DMS79 treated with DMSO at 0.1 percent for 48 hours (cell line): ENCODE measurements around the gene IL7R.
"Not testable (repeated sequence)": the region's sequence is repeated elsewhere in the genome, so short reads cannot be mapped to it uniquely, and the experiment has no call there.

ENCODE experiments used
- DNase-seq: peaks from one replicate; lab custom pipeline; 2025; lab: John Stamatoyannopoulos, UW

IL7R gene

DNA sequence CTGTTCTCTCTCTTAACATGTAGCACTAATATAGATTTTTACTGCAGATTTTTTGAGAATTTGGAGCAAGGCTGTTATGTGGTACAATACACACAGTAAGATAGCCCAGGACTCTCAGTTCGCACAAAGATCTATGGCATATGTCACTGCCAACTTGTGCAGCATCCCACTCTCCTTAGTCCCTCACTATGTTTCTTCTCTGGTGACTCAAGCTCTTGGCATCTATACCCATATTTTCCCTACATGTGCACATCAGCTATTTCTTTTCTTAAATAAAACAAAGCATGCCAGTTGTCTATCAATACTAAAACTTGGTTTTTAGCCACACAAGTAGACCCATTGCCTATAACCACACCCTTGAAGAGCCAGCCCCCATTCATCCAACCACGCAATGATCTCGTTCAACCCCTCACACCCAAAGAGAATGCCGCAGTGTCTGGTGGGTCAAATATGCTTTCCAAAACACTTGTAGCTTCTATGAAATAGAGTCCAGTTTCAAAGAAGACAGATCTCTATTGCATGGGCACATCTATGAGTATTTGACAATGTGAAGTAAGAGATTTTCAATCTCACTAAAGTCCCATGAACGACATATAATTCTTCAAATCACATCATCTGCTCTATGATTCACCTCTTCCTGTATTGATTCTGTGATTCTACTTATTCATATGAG, 18.2 kb upstream of the IL7R start:
- DNase-seq: no peak

DNA sequence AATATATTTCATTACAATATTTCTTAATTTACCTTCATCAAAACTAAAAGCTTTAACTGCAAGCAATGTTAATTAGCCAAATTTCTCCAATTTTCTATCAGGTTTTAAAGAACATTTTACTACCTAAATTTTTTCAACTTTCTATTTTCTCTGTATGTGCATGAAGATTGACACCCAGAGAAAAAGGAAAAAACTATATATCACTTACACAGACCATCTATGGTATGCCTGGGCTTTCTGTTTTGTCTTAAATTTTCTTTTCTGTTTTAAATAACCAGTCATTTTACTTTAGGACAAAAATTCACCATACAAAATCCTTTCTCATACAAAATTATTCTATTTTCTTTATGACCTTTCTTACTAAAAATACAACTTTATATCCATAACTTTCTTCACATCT, 13.8 kb upstream of the IL7R start:
- DNase-seq: no peak

DNA sequence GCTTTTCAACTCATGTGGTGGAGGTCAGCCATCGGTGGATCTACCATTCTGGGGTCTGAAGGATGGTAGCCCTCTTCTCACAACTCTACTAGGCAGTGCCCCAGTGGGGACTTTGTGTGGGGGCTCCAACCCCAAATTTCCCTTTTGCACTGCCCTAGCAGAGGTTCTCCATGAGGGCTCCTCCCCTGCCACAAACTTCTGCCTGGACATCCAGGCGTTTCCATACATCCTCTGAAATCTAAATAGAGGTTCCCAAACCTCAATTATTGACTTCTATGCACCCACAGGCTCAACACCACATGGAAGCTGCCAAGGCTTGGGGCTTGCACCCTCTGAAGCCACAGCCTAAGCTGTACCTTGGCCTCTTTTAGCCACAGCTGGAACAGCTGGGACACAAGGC, 11.2 kb upstream of the IL7R start:
- DNase-seq: not testable (repeated sequence)

DNA sequence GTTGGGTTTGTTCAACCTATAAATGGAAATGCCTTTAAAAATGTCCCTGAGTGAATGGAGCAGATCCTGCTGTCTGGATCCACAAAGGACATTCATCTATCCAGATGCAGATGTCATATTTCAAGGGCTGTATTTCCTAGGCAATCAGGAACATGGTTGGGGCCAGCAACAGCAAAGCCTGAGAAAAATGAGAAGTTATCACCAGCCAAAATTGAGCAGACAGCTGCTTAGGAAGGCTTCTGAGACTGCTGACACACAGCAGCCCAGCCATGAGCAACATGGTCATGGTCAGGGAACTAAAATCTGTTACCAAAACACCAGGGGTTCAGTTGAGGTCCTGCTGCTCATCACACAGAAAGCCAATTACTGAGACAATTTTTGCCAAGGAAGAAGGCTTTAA, 9.2 kb upstream of the IL7R start:
- no peak for DNase-seq

DNA sequence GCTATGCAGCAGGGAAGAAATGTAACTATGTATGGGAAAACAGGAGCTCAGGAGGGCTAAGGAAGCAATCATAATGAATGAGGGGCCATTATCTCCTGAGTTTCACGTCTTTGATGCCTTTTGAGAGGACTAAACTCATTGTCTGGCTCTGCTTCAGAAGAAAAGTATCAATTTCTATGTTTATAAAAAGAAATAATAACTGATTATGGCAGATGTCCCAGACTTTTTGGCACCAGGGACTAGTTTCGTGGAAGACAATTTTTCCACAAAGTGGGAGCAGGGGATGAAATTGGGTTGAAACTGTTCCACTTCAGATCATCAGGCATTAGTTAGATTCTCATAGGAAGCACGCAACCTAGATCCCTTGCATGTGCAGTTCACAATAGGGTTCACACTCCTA, 8.7 kb upstream of the IL7R start:
- no peak for DNase-seq

DNA sequence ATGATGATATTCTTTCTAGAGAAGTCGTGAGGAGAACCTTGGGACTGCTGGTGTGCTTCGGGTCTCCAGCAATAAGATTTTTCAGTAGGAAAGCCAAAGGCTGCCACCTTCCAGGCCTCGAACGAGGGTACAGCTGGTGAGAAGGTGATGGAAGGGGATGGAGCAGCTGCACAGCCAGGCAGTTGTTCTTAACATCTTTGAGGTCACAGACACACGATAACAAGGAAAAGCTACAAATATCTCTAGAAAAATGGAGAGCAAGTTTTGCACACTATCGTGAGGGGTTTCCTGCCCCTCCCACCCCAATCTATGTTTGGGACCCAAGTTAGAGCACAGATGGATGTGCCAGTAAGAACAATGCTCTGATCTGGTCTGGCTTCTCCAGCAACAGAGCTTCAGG, 6.8 kb upstream of the IL7R start:
- DNase-seq: no peak

DNA sequence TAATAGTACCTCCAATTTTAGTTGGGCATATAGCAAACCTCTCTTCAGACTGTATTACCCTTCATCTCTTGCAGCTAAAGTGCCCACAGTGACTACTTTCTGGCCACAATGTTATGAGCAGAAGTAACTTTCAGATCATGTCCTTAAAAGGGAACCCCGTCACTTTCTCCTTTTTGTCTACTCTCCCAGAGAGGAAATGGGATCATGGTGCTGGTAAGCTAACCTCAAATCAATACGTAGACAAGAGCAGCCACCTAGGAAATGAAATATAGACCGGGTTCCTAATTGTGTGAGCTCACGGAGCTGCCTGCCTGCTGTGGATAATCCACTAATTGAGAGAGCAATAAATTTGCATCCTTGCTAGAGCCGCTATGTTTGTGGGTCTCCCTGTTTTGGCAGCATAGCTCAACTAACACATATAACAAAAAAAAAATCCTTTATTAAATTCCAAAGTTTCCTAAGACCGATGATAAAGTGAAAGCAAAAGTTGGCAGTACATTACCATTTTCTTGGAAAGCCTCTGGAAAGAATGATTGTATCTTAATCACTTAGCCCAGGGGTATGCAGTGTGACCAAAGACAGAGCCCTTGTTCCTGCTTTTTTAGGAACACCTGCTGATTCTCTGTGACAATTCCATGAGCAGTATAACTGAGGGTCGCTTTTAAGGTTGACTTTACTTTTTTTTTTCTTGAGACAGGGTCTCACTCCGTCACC, 5.6 kb upstream of the IL7R start:
- DNase-seq: no peak

DNA sequence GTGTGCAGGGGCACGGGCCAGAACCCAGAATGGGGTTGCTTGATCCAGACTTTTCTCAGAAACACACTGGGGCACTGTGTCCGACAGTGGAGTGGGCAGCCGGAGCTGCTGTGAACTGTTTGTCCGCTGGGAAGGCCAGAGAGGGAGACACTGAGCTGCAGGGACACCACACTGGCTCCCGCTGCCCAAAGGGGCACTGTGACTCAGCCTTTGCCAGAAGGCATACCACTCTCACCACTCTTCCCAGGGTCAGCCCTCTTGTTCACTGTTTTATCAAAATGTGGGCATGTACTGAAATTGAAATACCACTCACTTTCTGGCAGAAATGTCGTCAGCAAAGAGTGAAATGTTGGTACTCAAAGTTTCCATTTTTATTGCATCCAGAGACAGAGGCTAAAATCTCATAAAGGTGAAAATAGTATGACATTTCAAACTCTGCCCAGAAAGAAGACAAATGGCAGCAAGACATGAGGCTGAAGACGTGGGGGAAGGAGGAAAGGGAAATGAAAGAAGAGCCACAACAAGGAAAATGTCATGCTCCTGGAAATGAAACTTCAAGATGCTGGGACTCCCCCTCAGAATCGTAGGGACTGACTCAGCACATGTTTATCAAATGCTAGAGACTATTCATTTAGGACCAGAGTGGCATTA, 4.5 kb upstream of the IL7R start:
- DNase-seq: no peak

DNA sequence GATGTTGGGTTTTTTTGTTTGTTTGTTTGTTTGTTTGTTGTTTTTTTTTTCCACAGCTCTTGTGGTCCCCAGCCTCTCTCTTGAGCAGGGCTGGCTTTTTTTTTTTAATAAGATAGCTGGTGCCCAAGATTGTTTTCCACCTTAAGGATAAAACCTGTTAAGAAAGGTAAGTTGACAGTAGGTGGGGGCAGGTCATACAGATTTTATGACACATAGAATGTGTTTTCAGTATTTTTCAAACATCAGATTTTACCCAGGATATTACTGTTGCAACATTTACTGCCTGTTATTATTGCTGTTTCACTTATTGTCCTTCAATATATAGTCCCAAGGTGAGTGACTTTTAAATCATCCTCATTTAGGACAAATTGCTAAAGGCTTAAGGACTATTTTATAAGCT, 3.9 kb upstream of the IL7R start:
- no peak for DNase-seq

DNA sequence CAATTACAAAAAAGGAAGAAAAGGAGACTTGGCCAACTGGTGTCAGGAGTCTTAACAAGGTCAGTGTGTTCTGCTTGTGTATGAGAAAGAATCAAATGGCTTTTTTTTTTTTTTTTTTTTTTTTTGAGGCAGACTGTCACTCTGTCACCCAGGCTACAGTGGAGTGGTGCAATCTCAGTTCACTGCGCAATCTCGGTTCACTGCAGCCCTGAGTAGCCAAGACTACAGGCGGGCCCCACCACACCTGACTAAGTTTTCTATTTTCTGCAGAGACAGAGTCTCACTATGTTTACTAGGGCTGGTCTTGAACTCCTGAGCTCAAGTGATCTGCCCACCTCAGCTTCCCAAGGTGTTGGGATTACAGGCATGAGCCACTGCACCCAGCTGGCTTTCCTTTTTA, 3.1 kb upstream of the IL7R start:
- no peak for DNase-seq

DNA sequence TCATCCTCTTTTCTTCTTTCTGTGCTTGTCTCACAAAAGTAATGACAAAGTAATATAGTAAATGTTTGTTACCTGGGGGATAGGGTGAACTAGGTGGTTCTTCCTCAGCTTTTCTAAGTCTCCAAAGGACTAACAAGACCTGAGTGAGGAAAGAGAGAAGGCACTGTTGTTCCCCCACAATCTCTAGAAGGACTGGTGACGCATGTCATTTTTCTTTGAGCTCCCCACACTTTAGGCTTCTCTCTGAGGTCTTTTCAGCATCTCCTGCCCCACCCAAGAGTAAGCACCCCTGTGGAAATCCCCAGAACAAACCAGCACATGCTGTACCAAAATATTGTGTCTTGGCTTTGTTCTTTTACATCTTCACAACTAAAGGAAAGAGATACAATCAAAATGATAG, 2.4 kb upstream of the IL7R start:
- DNase-seq: no peak

DNA sequence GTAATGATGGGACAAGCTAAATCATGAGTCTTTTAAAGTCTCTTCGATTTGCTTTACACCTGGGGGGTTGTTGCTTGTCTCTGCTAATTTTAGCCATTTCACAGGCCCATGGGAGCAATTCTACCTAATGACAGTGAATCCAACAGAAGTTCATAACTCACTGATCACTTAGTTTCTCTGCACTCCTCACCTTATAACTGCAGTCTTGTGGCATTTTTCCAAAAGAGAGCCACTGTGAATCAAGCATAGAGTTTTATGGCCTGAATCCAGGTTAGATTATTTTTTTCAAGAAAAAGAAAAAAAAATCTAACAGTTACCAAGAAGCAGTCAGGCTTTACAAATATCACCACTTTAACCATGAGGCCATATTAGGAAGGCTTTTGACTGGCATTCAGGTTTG, 1.5 kb upstream of the IL7R start:
- DNase-seq: peak; percentile 24

DNA sequence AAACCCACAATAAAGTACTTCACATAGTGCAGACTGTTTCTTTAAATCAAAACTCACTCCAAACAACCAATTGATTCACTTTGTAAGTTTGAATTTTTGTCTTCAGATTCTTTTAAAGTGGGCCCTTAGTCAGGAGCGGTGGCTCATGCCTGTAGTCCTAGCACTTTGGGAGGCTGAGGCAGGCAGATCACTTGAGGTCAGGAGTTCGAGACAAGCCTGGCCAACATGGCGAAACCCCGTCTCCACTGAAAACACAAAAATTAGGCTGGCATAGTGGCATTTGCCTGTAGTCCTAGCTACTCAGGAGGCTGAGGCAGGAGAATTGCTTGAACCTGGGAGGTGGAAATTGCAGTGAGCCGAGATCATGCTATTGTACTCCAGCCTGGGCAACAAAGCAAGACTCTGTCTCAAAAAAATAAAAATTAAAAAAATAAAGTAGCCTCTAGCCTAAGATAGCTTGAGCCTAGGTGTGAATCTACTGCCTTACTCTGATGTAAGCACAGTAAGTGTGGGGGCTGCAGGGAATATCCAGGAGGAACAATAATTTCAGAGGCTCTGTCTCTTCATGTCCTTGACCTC, 416 bp upstream of the IL7R start:
- DNase-seq: not testable (repeated sequence)

DNA sequence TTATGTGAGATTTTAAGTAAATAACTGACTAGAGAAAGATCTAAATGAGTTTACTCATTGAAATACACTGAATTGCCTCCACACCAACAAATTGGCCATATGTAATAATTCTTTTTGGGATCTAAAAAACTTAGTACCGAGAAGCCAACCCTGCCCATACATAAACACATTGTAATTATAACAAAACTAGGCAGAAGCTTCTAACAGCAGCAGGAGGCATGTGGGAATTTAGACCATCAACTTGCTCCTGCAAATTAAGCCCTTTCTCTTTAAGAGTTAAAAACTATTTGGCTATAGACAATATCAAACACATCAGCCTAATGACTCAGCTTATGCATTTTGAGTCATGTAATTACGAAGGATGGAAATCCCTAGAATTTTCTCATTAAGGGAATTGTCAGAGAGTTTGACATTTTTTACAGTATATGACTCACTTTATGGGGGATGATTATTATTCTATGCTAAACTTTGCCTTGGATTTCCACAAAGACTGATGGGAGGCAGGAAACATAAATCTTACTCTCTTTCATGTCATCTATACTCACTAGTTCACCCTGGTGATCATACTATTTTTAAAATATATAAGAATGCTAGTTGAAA, 1.0 kb downstream of the IL7R start:
- DNase-seq: no peak

DNA sequence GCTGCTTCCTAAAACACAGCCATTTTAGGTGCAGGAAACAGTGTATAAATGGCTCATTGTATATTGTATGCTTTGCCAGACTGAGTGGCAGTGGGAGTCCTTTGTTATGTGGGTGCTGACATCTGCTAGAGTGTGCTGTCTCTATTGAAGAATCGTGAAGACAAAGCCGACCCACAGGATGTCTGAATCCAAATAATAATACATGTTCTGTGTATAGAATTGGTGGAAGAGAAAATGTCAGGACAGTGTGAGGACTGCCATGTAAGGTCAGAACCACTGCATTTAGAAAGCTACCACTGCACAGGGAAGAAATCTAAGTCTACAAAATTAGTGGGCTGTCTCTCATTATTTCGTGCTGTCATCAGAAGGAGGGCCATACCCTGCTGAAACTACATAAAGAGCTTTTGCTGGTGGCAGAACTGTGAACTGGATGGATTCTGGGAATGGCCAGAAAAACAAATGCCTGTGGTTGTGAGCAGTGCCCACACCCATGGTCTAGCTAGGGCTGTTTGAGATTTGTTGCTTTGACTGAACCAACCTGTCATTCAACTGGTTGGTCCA, 2.5 kb downstream of the IL7R start:
- no peak for DNase-seq

DNA sequence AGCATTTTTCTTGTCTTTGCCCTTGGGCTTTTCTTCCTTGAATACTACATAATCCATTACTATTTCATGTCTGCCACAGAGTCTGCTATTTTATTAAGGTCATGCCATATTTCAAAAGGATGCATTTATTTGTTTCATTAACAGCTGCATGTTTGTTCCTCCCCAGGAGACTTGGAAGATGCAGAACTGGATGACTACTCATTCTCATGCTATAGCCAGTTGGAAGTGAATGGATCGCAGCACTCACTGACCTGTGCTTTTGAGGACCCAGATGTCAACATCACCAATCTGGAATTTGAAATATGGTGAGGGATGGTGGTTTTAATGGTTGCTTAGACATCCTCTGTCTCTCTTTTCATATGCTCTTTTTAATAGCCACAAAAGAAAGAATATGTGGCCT, 4.0 kb downstream of the IL7R start:
- DNase-seq: no peak

DNA sequence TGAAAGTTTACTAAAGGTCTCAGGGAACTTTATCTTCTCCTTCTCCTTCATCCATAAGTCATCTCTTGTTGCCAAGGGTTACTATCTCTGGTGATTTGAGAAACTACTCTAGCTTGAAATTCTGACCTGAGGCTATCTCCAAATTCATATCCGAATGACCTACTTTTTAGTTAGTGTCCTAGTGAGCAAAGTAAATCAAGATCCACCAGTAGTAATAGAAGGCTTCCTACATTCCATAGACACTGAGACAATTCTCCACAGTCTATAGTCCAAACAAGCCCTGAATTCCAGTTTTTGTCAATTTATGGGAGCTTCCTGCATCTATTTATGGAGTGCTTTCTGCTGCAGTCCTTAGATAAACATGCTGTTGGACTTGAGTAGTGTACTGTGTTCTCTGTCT, 5.0 kb downstream of the IL7R start:
- DNase-seq: no peak

DNA sequence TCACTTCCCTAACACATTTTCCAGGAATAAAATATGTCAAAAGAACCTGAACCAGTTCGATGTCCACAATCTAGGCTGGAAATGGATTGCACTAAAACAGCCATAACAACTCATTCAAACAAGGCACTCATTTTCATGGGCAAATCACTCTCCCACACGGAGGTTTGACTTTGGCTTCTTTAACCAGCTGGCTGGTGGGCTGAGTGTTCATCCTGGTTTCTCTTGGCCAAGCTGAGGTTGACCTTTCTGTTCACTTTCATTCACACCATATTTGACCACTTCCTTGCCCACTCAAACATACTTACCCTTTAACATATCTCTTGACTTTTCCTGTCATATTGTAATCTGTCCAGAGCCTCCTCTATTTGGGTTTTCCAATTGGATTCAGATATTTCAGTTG, 5.4 kb downstream of the IL7R start:
- no peak for DNase-seq

DNA sequence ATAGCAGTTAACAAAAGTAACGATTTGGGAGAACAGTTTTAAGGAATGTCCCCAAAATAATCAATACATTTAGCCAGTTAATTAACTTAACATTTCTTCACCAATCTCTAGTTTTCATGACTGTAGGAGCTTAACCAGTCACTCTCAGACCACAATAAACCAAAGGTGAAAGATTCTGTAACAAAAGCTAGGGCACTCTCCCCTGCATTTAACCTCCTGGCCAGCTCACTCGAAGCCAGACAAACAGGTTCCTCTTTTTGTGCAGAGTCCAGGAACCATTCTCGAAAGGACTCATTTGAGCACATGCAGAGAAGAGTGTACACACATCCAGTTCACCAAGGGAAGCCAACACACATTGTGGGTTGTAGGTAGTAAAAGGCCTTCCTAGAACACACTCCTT, 6.5 kb downstream of the IL7R start:
- DNase-seq: no peak

DNA sequence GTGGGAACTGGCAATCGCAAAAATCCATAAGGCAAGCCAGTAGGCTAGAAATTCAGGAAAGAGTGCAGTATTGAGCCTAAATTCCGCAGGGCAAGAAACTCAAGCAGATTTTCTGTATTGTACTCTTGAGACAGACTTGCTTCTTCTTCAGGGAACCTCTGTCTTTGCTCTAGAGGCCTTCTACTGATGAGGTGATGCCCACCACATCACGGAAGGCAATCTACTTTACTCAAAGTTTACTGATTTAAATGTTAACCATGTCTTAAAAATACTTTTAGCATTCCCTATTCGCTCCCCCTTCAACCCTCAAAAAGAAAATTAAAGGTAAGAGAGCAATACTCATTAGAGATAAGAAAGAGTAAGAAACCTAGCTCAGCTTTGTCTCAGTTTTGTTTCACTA, 11.3 kb downstream of the IL7R start:
- no peak for DNase-seq

DNA sequence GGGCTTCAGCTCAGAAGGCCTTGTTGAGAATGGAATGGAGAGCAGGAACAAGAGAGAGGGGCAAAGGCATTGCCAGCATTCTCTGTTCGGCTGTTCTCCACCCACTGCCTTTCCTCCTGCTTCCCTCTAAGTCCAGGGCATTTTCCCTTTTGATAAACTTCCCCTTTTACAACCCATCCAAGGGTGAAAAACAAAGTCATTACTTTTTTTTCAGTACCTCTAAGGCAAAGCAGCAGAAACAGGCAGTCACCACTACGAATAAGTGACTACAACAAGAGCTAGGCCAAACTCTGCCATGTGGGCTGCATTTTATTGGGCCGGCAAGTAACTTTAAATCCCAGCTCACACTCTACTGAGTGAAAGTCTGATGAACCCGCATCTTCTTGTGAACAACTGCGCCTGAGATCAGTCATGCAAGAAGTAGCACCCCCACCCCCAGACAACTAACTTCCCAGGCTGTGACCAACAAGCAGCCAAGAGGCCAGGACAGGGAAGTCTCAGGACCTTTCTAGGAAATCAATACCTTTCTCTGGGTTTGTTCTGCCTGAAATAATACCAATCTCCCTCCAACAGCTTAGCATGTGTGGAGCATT, 13.1 kb downstream of the IL7R start:
- DNase-seq: no peak

DNA sequence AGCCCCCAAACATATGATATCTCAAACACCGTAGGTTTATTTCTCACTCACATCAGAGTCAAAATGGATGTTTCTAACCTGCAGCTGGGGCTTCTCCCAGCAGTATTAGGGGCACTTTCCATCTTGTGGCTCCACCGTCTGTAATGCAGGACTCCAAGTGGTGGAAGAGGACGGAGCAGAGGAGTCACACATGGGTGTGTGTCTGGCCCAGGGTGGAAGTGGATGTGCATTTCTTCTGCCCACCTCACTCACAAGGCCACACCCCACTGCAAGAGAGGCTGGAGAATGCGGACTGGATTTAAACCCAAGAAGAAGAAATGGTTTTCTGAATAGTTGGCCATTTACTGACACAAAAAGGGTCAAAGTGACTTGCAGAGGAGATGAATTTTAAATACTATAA, 13.9 kb downstream of the IL7R start:
- DNase-seq: no peak
